Trophoblast cell (in vitro differentiated cells and primary cell): ENCODE data around the gene NOC2L.

ENCODE experiments used
- DNase-seq, 2 donors: peaks; one replicate each; pipeline ENCODE4 v3.0.0-alpha.2; 2016
- H2AFZ ChIP-seq: 2 replicates; pipeline ENCODE4 v1.6.1; 2013; ENCODE audit warnings: low read length, moderate library complexity, mild to moderate bottlenecking; ENCODE audit not compliant: insufficient read depth, poor library complexity
- H2AK5ac ChIP-seq: 2 replicates; pipeline ENCODE4 v1.6.1; 2013; ENCODE audit warnings: mild to moderate bottlenecking, low read length
- H2BK120ac ChIP-seq: 2 replicates; pipeline ENCODE4 v1.6.1; 2013; ENCODE audit warnings: low read length, mild to moderate bottlenecking, moderate library complexity; ENCODE audit not compliant: insufficient read depth, poor library complexity
- H2BK12ac ChIP-seq: 2 replicates; pipeline ENCODE4 v1.6.1; 2013; ENCODE audit warnings: mild to moderate bottlenecking, low read length, moderate library complexity
- H2BK5ac ChIP-seq: 2 replicates; pipeline ENCODE4 v1.6.1; 2013; ENCODE audit warnings: low read length, low read depth, moderate library complexity, mild to moderate bottlenecking; ENCODE audit not compliant: poor library complexity
- H3K14ac ChIP-seq: 2 replicates; pipeline ENCODE4 v1.6.1; 2013; ENCODE audit warnings: mild to moderate bottlenecking, low read length
- H3K18ac ChIP-seq: 2 replicates; pipeline ENCODE4 v1.6.1; 2013; ENCODE audit warnings: mild to moderate bottlenecking, low read length
- H3K23ac ChIP-seq: 2 replicates; pipeline ENCODE4 v1.6.1; 2013; ENCODE audit warnings: low read length
- H3K27ac ChIP-seq: 2 replicates; pipeline ENCODE4 v1.5.1; 2013; ENCODE audit warnings: low read depth, mild to moderate bottlenecking, inconsistent platforms, low read length, moderate library complexity
- H3K27me3 ChIP-seq: 2 replicates; pipeline ENCODE4 v1.6.1; 2013; ENCODE audit warnings: inconsistent platforms, mild to moderate bottlenecking, low read length, moderate library complexity; ENCODE audit not compliant: insufficient read depth
- H3K36me3 ChIP-seq, 2 experiments: 1 replicate in 1 of 2; 2 replicates in 1 of 2; pipeline ENCODE4 v1.6.1; 2013; ENCODE audit warnings: low read length in 2 of 2, mild to moderate bottlenecking in 2 of 2, moderate library complexity in 1 of 2; ENCODE audit not compliant: insufficient read depth in 2 of 2, control insufficient read depth in 1 of 2
- H3K4ac ChIP-seq: 2 replicates; pipeline ENCODE4 v1.6.1; 2013; ENCODE audit warnings: low read depth, mild to moderate bottlenecking, low read length, moderate library complexity
- H3K4me1 ChIP-seq, 2 experiments: 1 replicate in 1 of 2; 2 replicates in 1 of 2; pipeline ENCODE4 v1.6.1; 2013; ENCODE audit warnings: low read length in 2 of 2, mild to moderate bottlenecking in 2 of 2, moderate library complexity in 1 of 2; ENCODE audit not compliant: insufficient read depth in 2 of 2, control insufficient read depth in 1 of 2
- H3K4me2 ChIP-seq: 2 replicates; pipeline ENCODE4 v1.6.1; 2013; ENCODE audit warnings: inconsistent platforms, mild to moderate bottlenecking, low read length, moderate library complexity
- H3K4me3 ChIP-seq: 2 replicates; pipeline ENCODE4 v1.5.1; 2013; ENCODE audit warnings: mild to moderate bottlenecking, low read depth, low read length, inconsistent platforms
- H3K79me1 ChIP-seq: one replicate; pipeline ENCODE4 v1.6.1; 2013; ENCODE audit warnings: low read length
- H3K79me2 ChIP-seq: 2 replicates; pipeline ENCODE4 v1.6.1; 2013; ENCODE audit warnings: low read length, mild to moderate bottlenecking; ENCODE audit not compliant: control insufficient read depth, insufficient read depth, poor library complexity
- H3K9ac ChIP-seq: 2 replicates; pipeline ENCODE4 v1.6.1; 2013; ENCODE audit warnings: mild to moderate bottlenecking, low read length
- H3K9me3 ChIP-seq: 2 replicates; pipeline ENCODE4 v1.6.1; 2013; ENCODE audit warnings: low read depth, mild to moderate bottlenecking, control low read depth, inconsistent platforms, low read length; ENCODE audit not compliant: insufficient read depth
- H4K12ac ChIP-seq: 2 replicates; pipeline ENCODE4 v1.6.1; 2013; ENCODE audit warnings: low read depth, mild to moderate bottlenecking, low read length, moderate library complexity
- H4K8ac ChIP-seq: 2 replicates; pipeline ENCODE4 v1.6.1; 2013; ENCODE audit warnings: low read depth, mild to moderate bottlenecking, low read length, moderate library complexity
- H4K91ac ChIP-seq: one replicate; pipeline ENCODE4 v1.6.1; 2013; ENCODE audit warnings: low read depth, mild to moderate bottlenecking, low read length, moderate library complexity
- WGBS: extraction: QIAGEN DNeasy Blood & Tissue Kit; methylation state at CpG from one replicate; pipeline ENCODE4 v1.1.7; 2013; ENCODE audit warnings: missing lambda C conversion rate; ENCODE audit not compliant: insufficient read length, insufficient coverage; ENCODE audit errors: extremely low coverage; 5-methylcytosine and 5-hydroxymethylcytosine counted together

NOC2L gene

DNA sequence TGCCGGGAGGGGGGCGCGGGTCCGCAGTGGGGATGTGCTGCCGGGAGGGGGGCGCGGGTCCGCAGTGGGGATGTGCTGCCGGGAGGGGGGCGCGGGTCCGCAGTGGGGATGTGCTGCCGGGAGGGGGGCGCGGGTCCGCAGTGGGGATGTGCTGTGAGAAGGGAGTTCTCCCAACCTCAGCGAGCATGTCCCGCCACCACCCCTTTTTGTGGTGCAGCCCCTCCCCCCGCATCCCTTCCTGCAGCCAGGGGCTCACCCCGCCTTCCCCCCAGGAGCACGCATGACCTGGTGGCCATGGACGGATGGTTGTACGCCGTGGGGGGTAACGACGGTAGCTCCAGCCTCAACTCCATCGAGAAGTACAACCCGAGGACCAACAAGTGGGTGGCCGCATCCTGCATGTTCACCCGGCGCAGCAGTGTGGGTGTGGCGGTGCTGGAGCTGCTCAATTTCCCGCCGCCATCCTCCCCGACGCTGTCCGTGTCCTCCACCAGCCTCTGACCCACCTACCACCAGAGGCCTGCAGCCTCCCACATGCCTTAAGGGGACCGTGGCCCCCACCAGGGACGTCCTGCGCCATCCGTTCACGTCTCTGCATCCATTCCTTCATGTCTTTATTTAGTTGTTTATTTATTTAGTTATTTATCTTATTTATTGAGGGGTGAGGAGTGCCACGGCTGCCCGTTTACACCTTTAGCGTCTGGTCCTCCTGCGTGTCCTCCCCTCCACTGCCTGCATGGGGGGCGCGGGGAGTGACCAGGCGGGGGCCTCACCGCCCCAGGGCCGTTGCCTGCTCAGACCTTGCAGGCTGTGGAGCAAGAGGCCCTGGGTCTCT is 5.9 kb upstream of the NOC2L start:
- Histone ChIP-seq H2BK5ac (no peak overlapping the region), H3K4me2 (no peak overlapping the region), H3K4ac (no peak overlapping the region), H2BK120ac (no peak overlapping the region), H3K14ac (no peak overlapping the region), H3K36me3 (peaks cover 26 to 35% of the 10 kb centered on the region in 2 experiments), H3K4me3 (no peak overlapping the region), H4K8ac (no peak overlapping the region), H2BK12ac (no peak overlapping the region), H3K27ac (no peak overlapping the region), H3K4me1 (peaks cover 16 to 22% of the 10 kb centered on the region in 2 experiments), H3K9ac (no peak overlapping the region), H3K23ac (no peak overlapping the region), H3K18ac (no peak overlapping the region), H3K27me3 (peaks cover 3% of the 10 kb centered on the region), H3K9me3 (peaks cover 5% of the 10 kb centered on the region), H4K91ac (no peak overlapping the region), H3K79me1 (peaks cover 9% of the 10 kb centered on the region), H3K79me2 (no peaks in the 10 kb centered on the region), H2AK5ac (no peak overlapping the region), H2AFZ (no peak overlapping the region), H4K12ac (no peak overlapping the region)
- no CpG with 5 or more reads among the region's 51 CpGs for WGBS
- no peak for DNase-seq

DNA sequence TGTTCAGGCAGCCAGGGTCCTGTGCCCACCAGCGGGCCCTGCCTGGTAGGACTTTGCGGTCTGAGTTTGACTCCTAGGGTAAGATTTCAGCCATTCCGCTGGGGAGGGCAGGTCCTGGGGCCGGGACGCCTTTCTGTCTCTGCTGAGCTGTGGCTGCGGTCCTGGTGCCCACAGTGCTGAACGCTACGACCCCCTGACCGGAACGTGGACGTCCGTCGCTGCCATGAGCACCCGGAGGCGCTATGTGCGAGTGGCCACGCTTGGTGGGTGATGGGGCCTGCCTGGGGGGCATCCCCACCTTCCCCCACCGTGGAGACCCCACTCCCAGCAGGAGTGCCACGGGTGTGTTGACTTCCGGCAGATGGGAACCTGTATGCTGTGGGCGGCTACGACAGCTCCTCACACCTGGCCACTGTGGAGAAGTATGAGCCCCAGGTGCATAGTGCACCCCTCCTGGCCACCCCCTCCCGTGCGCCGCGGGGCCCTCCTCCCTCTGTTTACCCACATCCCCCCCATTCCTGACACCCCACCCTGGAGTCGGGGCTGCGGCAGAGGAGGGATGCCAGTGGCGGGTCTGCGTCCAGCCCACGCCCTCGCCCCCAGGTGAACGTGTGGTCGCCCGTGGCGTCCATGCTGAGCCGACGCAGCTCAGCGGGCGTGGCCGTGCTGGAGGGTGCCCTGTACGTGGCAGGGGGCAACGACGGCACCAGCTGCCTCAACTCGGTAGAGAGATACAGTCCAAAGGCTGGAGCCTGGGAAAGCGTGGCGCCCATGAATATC is 4.9 kb upstream of the NOC2L start:
- Histone ChIP-seq H3K27ac (no peak overlapping the region), H3K4me1 (peaks cover 16 to 27% of the 10 kb centered on the region in 2 experiments), H4K91ac (no peak overlapping the region), H3K9me3 (peaks cover 4% of the 10 kb centered on the region), H3K36me3 (peaks cover 26 to 35% of the 10 kb centered on the region in 2 experiments), H3K4ac (no peak overlapping the region), H2AFZ (no peak overlapping the region), H3K79me2 (peaks cover under 1% of the 10 kb centered on the region), H3K4me3 (no peak overlapping the region), H3K4me2 (no peak overlapping the region), H3K18ac (no peak overlapping the region), H2BK5ac (no peak overlapping the region), H3K79me1 (peaks cover 10% of the 10 kb centered on the region), H2AK5ac (no peak overlapping the region), H4K8ac (no peak overlapping the region), H2BK12ac (no peak overlapping the region), H3K23ac (no peak overlapping the region), H2BK120ac (no peak overlapping the region), H3K9ac (no peak overlapping the region), H3K14ac (no peak overlapping the region), H4K12ac (no peak overlapping the region), H3K27me3 (peaks cover 3% of the 10 kb centered on the region)
- DNase-seq = no peak
- WGBS = no CpG with 5 or more reads among the region's 47 CpGs

DNA sequence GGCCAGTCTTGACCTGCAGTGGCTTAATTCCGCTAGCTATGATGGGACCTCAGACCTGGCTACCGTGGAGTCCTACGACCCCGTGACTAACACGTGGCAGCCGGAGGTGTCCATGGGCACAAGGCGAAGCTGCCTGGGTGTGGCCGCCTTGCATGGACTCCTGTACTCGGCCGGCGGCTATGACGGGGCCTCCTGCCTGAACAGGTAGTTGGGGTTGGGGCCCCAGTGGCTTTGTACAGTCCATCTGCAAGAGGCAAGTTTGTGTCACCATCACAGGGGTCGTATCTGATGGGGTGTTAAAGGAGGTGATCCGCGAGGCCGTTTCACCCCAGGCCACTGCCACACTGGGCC is 4.2 kb upstream of the NOC2L start:
- no peak overlapping the region for H4K8ac ChIP-seq
- peaks cover 3% of the 10 kb centered on the region for H3K27me3 ChIP-seq
- no peak overlapping the region for H2AK5ac ChIP-seq
- no peak overlapping the region for H3K4ac ChIP-seq
- no peak for DNase-seq
- H3K36me3 ChIP-seq = peaks cover 26 to 35% of the 10 kb centered on the region in 2 experiments
- no peak overlapping the region for H3K4me3 ChIP-seq
- H2BK5ac ChIP-seq = no peak overlapping the region
- H2AFZ ChIP-seq = no peak overlapping the region
- no peak overlapping the region for H3K27ac ChIP-seq
- H2BK120ac ChIP-seq = no peak overlapping the region
- H3K14ac ChIP-seq = no peak overlapping the region
- no peak overlapping the region for H3K18ac ChIP-seq
- no peak overlapping the region for H3K23ac ChIP-seq
- peaks cover 4% of the 10 kb centered on the region for H3K9me3 ChIP-seq
- no CpG with 5 or more reads among the region's 16 CpGs for WGBS
- peaks cover 13% of the 10 kb centered on the region for H3K79me1 ChIP-seq
- H4K12ac ChIP-seq = no peak overlapping the region
- peaks cover 5% of the 10 kb centered on the region for H3K79me2 ChIP-seq
- H2BK12ac ChIP-seq = no peak overlapping the region
- H3K4me2 ChIP-seq = no peak overlapping the region
- H3K9ac ChIP-seq = no peak overlapping the region
- no peak overlapping the region for H4K91ac ChIP-seq
- H3K4me1 ChIP-seq = peaks cover 16 to 31% of the 10 kb centered on the region in 2 experiments

DNA sequence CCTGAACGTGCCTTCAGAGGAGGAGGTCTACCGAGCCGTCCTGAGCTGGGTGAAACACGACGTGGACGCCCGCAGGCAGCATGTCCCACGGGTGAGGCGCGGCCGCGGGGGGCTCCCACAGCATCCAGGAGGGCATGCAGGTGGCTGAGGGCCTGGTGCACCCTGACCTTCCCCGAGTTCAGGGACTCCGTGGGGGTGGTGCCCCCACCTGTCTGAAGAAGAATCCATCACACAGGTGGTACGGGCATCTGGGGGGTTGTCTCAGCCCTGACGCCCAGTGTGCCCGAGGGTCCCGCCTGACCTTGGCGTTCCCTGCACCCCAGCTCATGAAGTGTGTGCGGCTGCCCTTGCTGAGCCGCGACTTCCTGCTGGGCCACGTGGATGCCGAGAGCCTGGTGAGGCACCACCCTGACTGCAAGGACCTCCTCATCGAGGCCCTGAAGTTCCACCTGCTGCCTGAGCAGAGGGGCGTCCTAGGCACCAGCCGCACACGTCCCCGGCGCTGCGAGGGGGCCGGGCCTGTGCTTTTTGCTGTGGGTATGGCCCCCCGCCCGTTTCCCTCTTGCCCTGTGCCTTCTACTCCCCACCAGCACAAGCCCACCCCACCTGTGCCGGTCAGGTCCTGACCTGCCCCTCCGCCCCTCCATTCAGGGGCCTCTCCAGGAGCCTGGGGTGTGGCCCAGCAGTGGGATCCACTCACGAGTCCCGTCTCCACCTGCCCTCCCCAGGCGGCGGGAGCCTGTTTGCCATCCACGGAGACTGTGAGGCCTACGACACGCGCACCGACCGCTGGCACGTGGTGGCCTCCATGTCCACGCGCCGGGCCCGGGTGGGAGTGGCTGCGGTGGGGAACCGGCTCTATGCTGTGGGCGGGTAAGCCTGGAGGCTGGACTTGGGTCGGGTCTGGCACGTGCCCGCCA is 3.6 kb upstream of the NOC2L start:
- Histone ChIP-seq H3K4me2 (no peak overlapping the region), H4K91ac (no peak overlapping the region), H2AK5ac (no peak overlapping the region), H3K27me3 (peaks cover 3% of the 10 kb centered on the region), H3K18ac (no peak overlapping the region), H2BK5ac (no peak overlapping the region), H3K9ac (no peak overlapping the region), H2AFZ (no peak overlapping the region), H3K79me1 (peaks cover 13% of the 10 kb centered on the region), H3K9me3 (peaks cover 4% of the 10 kb centered on the region), H3K36me3 (peaks cover 26 to 35% of the 10 kb centered on the region in 2 experiments), H4K12ac (no peak overlapping the region), H2BK12ac (no peak overlapping the region), H3K4me3 (no peak overlapping the region), H3K23ac (no peak overlapping the region), H4K8ac (no peak overlapping the region), H2BK120ac (no peak overlapping the region), H3K4me1 (peaks cover 16 to 31% of the 10 kb centered on the region in 2 experiments), H3K4ac (no peak overlapping the region), H3K79me2 (peaks cover 5% of the 10 kb centered on the region), H3K14ac (no peak overlapping the region), H3K27ac (no peak overlapping the region)
- DNase-seq = no peak
- WGBS = no CpG with 5 or more reads among the region's 57 CpGs
